Measurements from ENCODE around the gene SPG7. TPM values are rescaled to one million over a fixed set of nuclear protein-coding genes. Genes with fewer than 3 reads are reported as not detected.

Gene SPG7
- total RNA-seq, 1 experiment from 2014 or later, result 82.4 TPM

GRCh38 chr16:89467382-89467781, 40.8 kb upstream of the SPG7 start:
- ChIA-PET POLR2A (interaction anchor here (1.6 kb wide), 1 partner anchor 9 kb away, joined by 7 read pairs; no protein-coding TSS in a partner anchor), CTCF (interaction anchor here (2.5 kb wide), 1 partner anchor 8 kb away, joined by 7 read pairs; no protein-coding TSS in a partner anchor)
- BruUV-seq (replicated peaks), result no TSS peak
- DNase-seq (ENCODE audit: unreplicated experiment), result no peak
- intact Hi-C loops (cut with micrococcal nuclease), result no loop called here
- Mint-ChIP-seq H3K9me3 (ENCODE audit: unreplicated experiment) (no peaks in the 10 kb centered on the region), H3K36me3 (ENCODE audit: insufficient read depth, unreplicated experiment) (peaks cover 7% of the 10 kb centered on the region), H3K27me3 (ENCODE audit: insufficient read depth, unreplicated experiment) (no peaks in the 10 kb centered on the region), H3K4me1 (ENCODE audit: insufficient read depth, unreplicated experiment) (peaks cover 19% of the 10 kb centered on the region), H3K27ac (ENCODE audit: low read depth, unreplicated experiment) (no peak overlapping the region), H3K4me3 (ENCODE audit: unreplicated experiment) (no peak overlapping the region)
- no peak for TF ChIP-seq CTCF (IDR thresholded peaks at IDR 0.05; ENCODE audit: unreplicated experiment)

- H3K36me3 Mint-ChIP-seq (ENCODE audit: insufficient read depth, unreplicated experiment), result peaks cover 8% of the 10 kb centered on the region
- no peak for TF ChIP-seq CTCF (IDR thresholded peaks at IDR 0.05; ENCODE audit: unreplicated experiment)
- H3K4me1 Mint-ChIP-seq (ENCODE audit: insufficient read depth, unreplicated experiment), result peaks cover 53% of the 10 kb centered on the region
- no peaks in the 10 kb centered on the region for H3K27me3 Mint-ChIP-seq (ENCODE audit: insufficient read depth, unreplicated experiment)
- no peak overlapping the region for H3K4me3 Mint-ChIP-seq (ENCODE audit: unreplicated experiment)
- no TSS peak for BruUV-seq (replicated peaks)
- ChIA-PET POLR2A (interaction anchor here (1.4 to 2.9 kb wide), 3 partner anchors 14 to 61 kb away, joined by 3 to 18 read pairs (median 6); no protein-coding TSS in a partner anchor), CTCF (interaction anchor here (0.9 to 1.1 kb wide), 2 partner anchors 14 to 107 kb away, joined by 3 to 6 read pairs; no protein-coding TSS in a partner anchor)
- peak overlapping the region; percentile 53 for H3K27ac Mint-ChIP-seq (ENCODE audit: low read depth, unreplicated experiment)
- no peak for DNase-seq (ENCODE audit: unreplicated experiment)
- intact Hi-C loops (cut with micrococcal nuclease), result no loop called here
- no peaks in the 10 kb centered on the region for H3K9me3 Mint-ChIP-seq (ENCODE audit: unreplicated experiment)
Measured at GRCh38 chr16:89472711-89473075, 35.5 kb upstream of the SPG7 start.

- Mint-ChIP-seq H3K27ac (ENCODE audit: low read depth, unreplicated experiment) (peak overlapping the region; percentile 66), H3K4me3 (ENCODE audit: unreplicated experiment) (no peak overlapping the region), H3K27me3 (ENCODE audit: insufficient read depth, unreplicated experiment) (no peaks in the 10 kb centered on the region), H3K36me3 (ENCODE audit: insufficient read depth, unreplicated experiment) (peaks cover 8% of the 10 kb centered on the region), H3K9me3 (ENCODE audit: unreplicated experiment) (no peaks in the 10 kb centered on the region), H3K4me1 (ENCODE audit: insufficient read depth, unreplicated experiment) (peaks cover 56% of the 10 kb centered on the region)
- ChIA-PET CTCF (interaction anchor here (0.5 to 1.5 kb wide), 3 partner anchors 32 to 268 kb away, joined by 3 read pairs; no protein-coding TSS in a partner anchor), POLR2A (interaction anchor here (1.2 to 2.9 kb wide), 10 partner anchors 12 to 163 kb away, joined by 3 to 18 read pairs (median 6); no protein-coding TSS in a partner anchor)
- intact Hi-C loops (cut with micrococcal nuclease), result no loop called here
- no peak for TF ChIP-seq CTCF (IDR thresholded peaks at IDR 0.05; ENCODE audit: unreplicated experiment)
- DNase-seq (ENCODE audit: unreplicated experiment), result no peak
- no TSS peak for BruUV-seq (replicated peaks)
Measured at GRCh38 chr16:89473136-89473712, 35.0 kb upstream of the SPG7 start.

GRCh38 chr16:89473791-89474414, 34.3 kb upstream of the SPG7 start:
- CTCF ChIA-PET, result interaction anchor here (0.5 to 1.5 kb wide), 3 partner anchors 29 to 269 kb away, joined by 3 to 4 read pairs (median 3); no protein-coding TSS in a partner anchor
- H3K27ac Mint-ChIP-seq (ENCODE audit: low read depth, unreplicated experiment), result peak overlapping the region; percentile 66
- H3K27me3 Mint-ChIP-seq (ENCODE audit: insufficient read depth, unreplicated experiment), result no peaks in the 10 kb centered on the region
- no TSS peak for BruUV-seq (replicated peaks)
- peak; percentile 67 for DNase-seq (ENCODE audit: unreplicated experiment)
- POLR2A ChIA-PET, result interaction anchor here (0.7 to 2.4 kb wide), 17 partner anchors 10 to 164 kb away, joined by 3 to 13 read pairs (median 5); no protein-coding TSS in a partner anchor
- intact Hi-C loops (cut with micrococcal nuclease), result no loop called here
- no peaks in the 10 kb centered on the region for H3K9me3 Mint-ChIP-seq (ENCODE audit: unreplicated experiment)
- peaks cover 62% of the 10 kb centered on the region for H3K4me1 Mint-ChIP-seq (ENCODE audit: insufficient read depth, unreplicated experiment)
- peak overlapping the region; percentile 7 for H3K4me3 Mint-ChIP-seq (ENCODE audit: unreplicated experiment)
- no peak for TF ChIP-seq CTCF (IDR thresholded peaks at IDR 0.05; ENCODE audit: unreplicated experiment)
- peaks cover 8% of the 10 kb centered on the region for H3K36me3 Mint-ChIP-seq (ENCODE audit: insufficient read depth, unreplicated experiment)
